ENCODE results near the gene SART1.
"Not testable (repeated sequence)": the region's sequence is repeated elsewhere in the genome, so short reads cannot be mapped to it uniquely, and the experiment has no call there.

Gene SART1

GRCh38 chr11:65932558-65932919 lies 29.0 kb upstream of the SART1 start:
- DNase-seq = no peak

- DNase-seq = no peak
These were observed 27.5 kb upstream of the SART1 start for GRCh38 chr11:65934014-65934413.

GRCh38 chr11:65937766-65938165 lies 23.8 kb upstream of the SART1 start:
- no peak for DNase-seq

- DNase-seq = no peak
These were observed 19.7 kb upstream of the SART1 start for GRCh38 chr11:65941720-65942310.

GRCh38 chr11:65942531-65942930 lies 19.0 kb upstream of the SART1 start:
- no peak for DNase-seq

- DNase-seq = no peak
These were observed 17.3 kb upstream of the SART1 start for GRCh38 chr11:65944191-65944590.

- no peak for DNase-seq
These were observed 16.8 kb upstream of the SART1 start for GRCh38 chr11:65944767-65945166.

GRCh38 chr11:65945430-65945911 lies 16.1 kb upstream of the SART1 start, which contains the start of gene TSGA10IP:
Gene TSGA10IP, plus strand, starts transcription at chr11:65945480. Its CDS starts 196 bp downstream, at chr11:65945676.
- DNase-seq = no peak

GRCh38 chr11:65945941-65946558 lies 15.5 kb upstream of the SART1 start:
- no peak for DNase-seq

GRCh38 chr11:65946655-65947054 lies 14.9 kb upstream of the SART1 start:
- no peak for DNase-seq

GRCh38 chr11:65947133-65947532 lies 14.4 kb upstream of the SART1 start:
- no peak for DNase-seq

- no peak for DNase-seq
These were observed 13.9 kb upstream of the SART1 start for GRCh38 chr11:65947603-65948125.

- DNase-seq = not testable (repeated sequence)
These were observed 10.8 kb upstream of the SART1 start for GRCh38 chr11:65950711-65951110.

- DNase-seq = not testable (repeated sequence)
These were observed 9.9 kb upstream of the SART1 start for GRCh38 chr11:65951641-65952040.

- no peak for DNase-seq
These were observed 9.4 kb upstream of the SART1 start for GRCh38 chr11:65952052-65952521.

- DNase-seq = no peak
These were observed 8.1 kb upstream of the SART1 start for GRCh38 chr11:65953471-65953870.

- DNase-seq = no peak
These were observed 6.8 kb upstream of the SART1 start for GRCh38 chr11:65954771-65955170.

- DNase-seq = no peak
These were observed 3.2 kb upstream of the SART1 start for GRCh38 chr11:65958291-65958690.

GRCh38 chr11:65958774-65959420 lies 2.6 kb upstream of the SART1 start:
- no peak for DNase-seq

GRCh38 chr11:65960824-65961266 lies 689 bp upstream of the SART1 start:
- peak in 1 of 56 donors; percentile 21 for DNase-seq

- no peak for DNase-seq
These were observed 619 bp downstream of the SART1 start for GRCh38 chr11:65962141-65962564.

GRCh38 chr11:65964906-65965305 lies 3.4 kb downstream of the SART1 start:
- no peak for DNase-seq

All from nucleus accumbens (tissue), 56 donors.